ENCODE data around the gene FAM219A.
"Not testable (repeated sequence)": the region's sequence is repeated elsewhere in the genome, so short reads cannot be mapped to it uniquely, and the experiment has no call there.

The FAM219A gene

GRCh38 chr9:34373749-34374148, 84.6 kb downstream of the FAM219A start:
- peaks cover 21% of the 10 kb centered on the region for H3K9me3 ChIP-seq (ENCODE audit: low read length)
- peaks cover 8% of the 10 kb centered on the region for H3K36me3 ChIP-seq (ENCODE audit: insufficient read depth, low read length)
- no peak overlapping the region for H2AFZ ChIP-seq (ENCODE audit: low read depth, low read length)
- peaks cover 9% of the 10 kb centered on the region for H3K4me1 ChIP-seq (ENCODE audit: insufficient read depth, low read length)
- no peak overlapping the region for H3K4me3 ChIP-seq (ENCODE audit: low read length)
- H3K27me3 ChIP-seq (ENCODE audit: insufficient read depth, low read length), result no peaks in the 10 kb centered on the region

- H3K27me3 ChIP-seq (ENCODE audit: insufficient read depth, low read length), result no peaks in the 10 kb centered on the region
- no peak overlapping the region for H2AFZ ChIP-seq (ENCODE audit: low read depth, low read length)
- H3K9me3 ChIP-seq (ENCODE audit: low read length), result peaks cover 26% of the 10 kb centered on the region
- H3K4me1 ChIP-seq (ENCODE audit: insufficient read depth, low read length), result peaks cover 9% of the 10 kb centered on the region
- peaks cover 8% of the 10 kb centered on the region for H3K36me3 ChIP-seq (ENCODE audit: insufficient read depth, low read length)
- H3K4me3 ChIP-seq (ENCODE audit: low read length), result no peak overlapping the region
Observed at GRCh38 chr9:34372467-34373011, 85.8 kb downstream of the FAM219A start.

GRCh38 chr9:34371886-34372466, 86.4 kb downstream of the FAM219A start:
- Histone ChIP-seq H3K36me3 (ENCODE audit: insufficient read depth, low read length) (peaks cover 8% of the 10 kb centered on the region), H3K4me1 (ENCODE audit: insufficient read depth, low read length) (peaks cover 6% of the 10 kb centered on the region), H3K27me3 (ENCODE audit: insufficient read depth, low read length) (no peaks in the 10 kb centered on the region), H3K9me3 (ENCODE audit: low read length) (peaks cover 26% of the 10 kb centered on the region), H2AFZ (ENCODE audit: low read depth, low read length) (no peak overlapping the region), H3K4me3 (ENCODE audit: low read length) (no peak overlapping the region)

- no peak overlapping the region for H3K4me3 ChIP-seq (ENCODE audit: low read length)
- H3K27me3 ChIP-seq (ENCODE audit: insufficient read depth, low read length), result no peaks in the 10 kb centered on the region
- H3K4me1 ChIP-seq (ENCODE audit: insufficient read depth, low read length), result peaks cover 1% of the 10 kb centered on the region
- no peak overlapping the region for H2AFZ ChIP-seq (ENCODE audit: low read depth, low read length)
- peaks cover 26% of the 10 kb centered on the region for H3K9me3 ChIP-seq (ENCODE audit: low read length)
- H3K36me3 ChIP-seq (ENCODE audit: insufficient read depth, low read length), result peaks cover 8% of the 10 kb centered on the region
Observed at GRCh38 chr9:34370970-34371880, 87.1 kb downstream of the FAM219A start.

- Histone ChIP-seq H3K27me3 (ENCODE audit: insufficient read depth, low read length) (no peaks in the 10 kb centered on the region), H2AFZ (ENCODE audit: low read depth, low read length) (no peak overlapping the region), H3K4me3 (ENCODE audit: low read length) (no peak overlapping the region), H3K4me1 (ENCODE audit: insufficient read depth, low read length) (no peaks in the 10 kb centered on the region), H3K36me3 (ENCODE audit: insufficient read depth, low read length) (peaks cover 8% of the 10 kb centered on the region), H3K9me3 (ENCODE audit: low read length) (peaks cover 26% of the 10 kb centered on the region)
Observed at GRCh38 chr9:34370335-34370969, 87.9 kb downstream of the FAM219A start.

GRCh38 chr9:34369636-34370035, 88.7 kb downstream of the FAM219A start:
- Histone ChIP-seq H2AFZ (ENCODE audit: low read depth, low read length) (no peak overlapping the region), H3K9me3 (ENCODE audit: low read length) (peaks cover 26% of the 10 kb centered on the region), H3K36me3 (ENCODE audit: insufficient read depth, low read length) (peaks cover 8% of the 10 kb centered on the region), H3K4me3 (ENCODE audit: low read length) (no peak overlapping the region), H3K4me1 (ENCODE audit: insufficient read depth, low read length) (peaks cover 1% of the 10 kb centered on the region), H3K27me3 (ENCODE audit: insufficient read depth, low read length) (no peaks in the 10 kb centered on the region)

- H3K4me3 ChIP-seq (ENCODE audit: low read length); H2AFZ ChIP-seq (ENCODE audit: low read depth, low read length); H3K36me3 ChIP-seq (ENCODE audit: insufficient read depth, low read length); H3K27me3 ChIP-seq (ENCODE audit: insufficient read depth, low read length); H3K4me1 ChIP-seq (ENCODE audit: insufficient read depth, low read length): not testable (repeated sequence)
- H3K9me3 ChIP-seq (ENCODE audit: low read length), result peaks cover 26% of the 10 kb centered on the region
Observed at GRCh38 chr9:34368796-34369195, 89.6 kb downstream of the FAM219A start.

- not testable (repeated sequence) for H3K4me3 ChIP-seq (ENCODE audit: low read length); H2AFZ ChIP-seq (ENCODE audit: low read depth, low read length); H3K27me3 ChIP-seq (ENCODE audit: insufficient read depth, low read length); H3K36me3 ChIP-seq (ENCODE audit: insufficient read depth, low read length)
- H3K9me3 ChIP-seq (ENCODE audit: low read length), result peaks cover 26% of the 10 kb centered on the region
- H3K4me1 ChIP-seq (ENCODE audit: insufficient read depth, low read length), result peaks cover 18% of the 10 kb centered on the region
Observed at GRCh38 chr9:34367751-34368410, 90.5 kb downstream of the FAM219A start.

- no peak overlapping the region for H2AFZ ChIP-seq (ENCODE audit: low read depth, low read length)
- H3K9me3 ChIP-seq (ENCODE audit: low read length), result peaks cover 19% of the 10 kb centered on the region
- peaks cover 6% of the 10 kb centered on the region for H3K36me3 ChIP-seq (ENCODE audit: insufficient read depth, low read length)
- H3K4me1 ChIP-seq (ENCODE audit: insufficient read depth, low read length), result peaks cover 18% of the 10 kb centered on the region
- no peak overlapping the region for H3K4me3 ChIP-seq (ENCODE audit: low read length)
- H3K27me3 ChIP-seq (ENCODE audit: insufficient read depth, low read length), result no peaks in the 10 kb centered on the region
Observed at GRCh38 chr9:34366365-34366764, 92.0 kb downstream of the FAM219A start.

GRCh38 chr9:34365282-34365681, 93.1 kb downstream of the FAM219A start:
- Histone ChIP-seq H3K4me3 (ENCODE audit: low read length) (no peak overlapping the region), H3K27me3 (ENCODE audit: insufficient read depth, low read length) (no peaks in the 10 kb centered on the region), H3K9me3 (ENCODE audit: low read length) (peaks cover 10% of the 10 kb centered on the region), H3K36me3 (ENCODE audit: insufficient read depth, low read length) (no peaks in the 10 kb centered on the region), H2AFZ (ENCODE audit: low read depth, low read length) (no peak overlapping the region), H3K4me1 (ENCODE audit: insufficient read depth, low read length) (peaks cover 18% of the 10 kb centered on the region)

- H2AFZ ChIP-seq (ENCODE audit: low read depth, low read length), result peak overlapping the region; percentile 62
- peaks cover 18% of the 10 kb centered on the region for H3K4me1 ChIP-seq (ENCODE audit: insufficient read depth, low read length)
- H3K36me3 ChIP-seq (ENCODE audit: insufficient read depth, low read length), result no peaks in the 10 kb centered on the region
- H3K27me3 ChIP-seq (ENCODE audit: insufficient read depth, low read length), result no peaks in the 10 kb centered on the region
- H3K4me3 ChIP-seq (ENCODE audit: low read length), result peak overlapping the region; percentile 29
- peaks cover 6% of the 10 kb centered on the region for H3K9me3 ChIP-seq (ENCODE audit: low read length)
Observed at GRCh38 chr9:34363619-34364351, 94.6 kb downstream of the FAM219A start.

- H3K27me3 ChIP-seq (ENCODE audit: insufficient read depth, low read length), result no peaks in the 10 kb centered on the region
- H2AFZ ChIP-seq (ENCODE audit: low read depth, low read length), result no peak overlapping the region
- no peaks in the 10 kb centered on the region for H3K36me3 ChIP-seq (ENCODE audit: insufficient read depth, low read length)
- H3K4me1 ChIP-seq (ENCODE audit: insufficient read depth, low read length), result peaks cover 18% of the 10 kb centered on the region
- H3K9me3 ChIP-seq (ENCODE audit: low read length), result peaks cover 3% of the 10 kb centered on the region
- no peak overlapping the region for H3K4me3 ChIP-seq (ENCODE audit: low read length)
Observed at GRCh38 chr9:34362614-34363214, 95.7 kb downstream of the FAM219A start.

Data from neuron (in vitro differentiated cells).